Endothelial cell (in vitro differentiated cells): ENCODE measurements around the gene BCL2L13. TPM values are rescaled to one million over a fixed set of nuclear protein-coding genes. Genes with fewer than 3 reads are reported as not detected.

Source experiments
- DNase-seq: peaks from one replicate; pipeline ENCODE4 v3.0.0; 2021; ENCODE audit warnings: low spot score
- H3K27ac Mint-ChIP-seq: one replicate; pipeline ENCODE4 v1.8.0; 2021; ENCODE audit warnings: mixed read lengths, inconsistent platforms; ENCODE audit not compliant: unreplicated experiment
- H3K27me3 Mint-ChIP-seq: one replicate; pipeline ENCODE4 v1.8.0; 2021; ENCODE audit warnings: mild to moderate bottlenecking, moderate library complexity, mixed read lengths, inconsistent platforms; ENCODE audit not compliant: unreplicated experiment
- H3K36me3 Mint-ChIP-seq: one replicate; pipeline ENCODE4 v1.8.0; 2021; ENCODE audit warnings: mild to moderate bottlenecking, low read depth, mixed read lengths, inconsistent platforms; ENCODE audit not compliant: unreplicated experiment
- H3K4me1 Mint-ChIP-seq: one replicate; pipeline ENCODE4 v1.8.0; 2021; ENCODE audit warnings: mild to moderate bottlenecking, mixed read lengths, inconsistent platforms; ENCODE audit not compliant: unreplicated experiment
- H3K4me3 Mint-ChIP-seq: one replicate; pipeline ENCODE4 v1.8.0; 2021; ENCODE audit warnings: mild to moderate bottlenecking, mixed read lengths, inconsistent platforms; ENCODE audit not compliant: unreplicated experiment
- H3K9me3 Mint-ChIP-seq: one replicate; pipeline ENCODE4 v1.8.0; 2021; ENCODE audit warnings: mixed read lengths, inconsistent platforms; ENCODE audit not compliant: unreplicated experiment
- total RNA-seq: library from RNA; stranded (reverse); fragmentation: NEBNext Ultra II Directional; extraction: Animal tissue kit (Norgen Biotek cat#: 25700); gene quantifications from one replicate; pipeline ENCODE4 v1.2.1, GENCODE V29; 2021; ENCODE audit not compliant: unreplicated experiment
- TF ChIP-seq, protein P1 (sequence below): fragments of 200-600 bp; sonication (generic); IDR thresholded peaks from one replicate; pipeline ENCODE4 v1.5.0; 2021; ENCODE audit warnings: antibody characterized with exemption; ENCODE audit not compliant: unreplicated experiment

BCL2L13 gene
- total RNA-seq, 1 donor from 2014 or later, result 26.2 TPM

DNA sequence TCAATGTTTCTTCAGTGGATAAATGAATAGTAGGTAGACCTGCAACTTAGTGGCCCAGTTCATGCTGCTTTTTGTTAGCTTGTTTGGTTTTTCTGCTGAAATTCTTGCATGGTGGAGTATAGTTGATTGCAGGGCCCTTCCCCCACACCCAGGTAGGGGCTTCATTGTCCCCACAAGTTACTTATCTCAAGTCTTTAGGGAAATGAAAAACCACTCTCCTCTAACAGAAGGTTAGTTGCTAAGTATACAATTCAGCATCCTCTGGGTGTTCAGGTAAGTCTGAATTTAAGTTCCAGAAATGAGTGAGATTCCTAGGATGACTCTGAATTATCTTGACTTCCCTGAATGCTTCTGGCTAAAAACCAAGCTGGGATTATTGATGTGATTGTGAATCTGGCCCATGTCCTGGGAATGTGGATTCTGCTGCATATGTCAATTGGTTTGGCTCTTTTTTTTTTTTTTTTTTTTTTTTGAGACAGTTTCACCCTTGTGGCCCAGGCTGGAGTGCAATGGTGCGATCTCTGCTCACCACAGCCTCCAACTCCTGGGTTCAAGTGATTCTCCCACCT, 40.3 kb downstream of the BCL2L13 start:
- no peak overlapping the region for H3K27ac Mint-ChIP-seq
- TF ChIP-seq, protein P1, sequence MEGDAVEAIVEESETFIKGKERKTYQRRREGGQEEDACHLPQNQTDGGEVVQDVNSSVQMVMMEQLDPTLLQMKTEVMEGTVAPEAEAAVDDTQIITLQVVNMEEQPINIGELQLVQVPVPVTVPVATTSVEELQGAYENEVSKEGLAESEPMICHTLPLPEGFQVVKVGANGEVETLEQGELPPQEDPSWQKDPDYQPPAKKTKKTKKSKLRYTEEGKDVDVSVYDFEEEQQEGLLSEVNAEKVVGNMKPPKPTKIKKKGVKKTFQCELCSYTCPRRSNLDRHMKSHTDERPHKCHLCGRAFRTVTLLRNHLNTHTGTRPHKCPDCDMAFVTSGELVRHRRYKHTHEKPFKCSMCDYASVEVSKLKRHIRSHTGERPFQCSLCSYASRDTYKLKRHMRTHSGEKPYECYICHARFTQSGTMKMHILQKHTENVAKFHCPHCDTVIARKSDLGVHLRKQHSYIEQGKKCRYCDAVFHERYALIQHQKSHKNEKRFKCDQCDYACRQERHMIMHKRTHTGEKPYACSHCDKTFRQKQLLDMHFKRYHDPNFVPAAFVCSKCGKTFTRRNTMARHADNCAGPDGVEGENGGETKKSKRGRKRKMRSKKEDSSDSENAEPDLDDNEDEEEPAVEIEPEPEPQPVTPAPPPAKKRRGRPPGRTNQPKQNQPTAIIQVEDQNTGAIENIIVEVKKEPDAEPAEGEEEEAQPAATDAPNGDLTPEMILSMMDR, result no peak

DNA sequence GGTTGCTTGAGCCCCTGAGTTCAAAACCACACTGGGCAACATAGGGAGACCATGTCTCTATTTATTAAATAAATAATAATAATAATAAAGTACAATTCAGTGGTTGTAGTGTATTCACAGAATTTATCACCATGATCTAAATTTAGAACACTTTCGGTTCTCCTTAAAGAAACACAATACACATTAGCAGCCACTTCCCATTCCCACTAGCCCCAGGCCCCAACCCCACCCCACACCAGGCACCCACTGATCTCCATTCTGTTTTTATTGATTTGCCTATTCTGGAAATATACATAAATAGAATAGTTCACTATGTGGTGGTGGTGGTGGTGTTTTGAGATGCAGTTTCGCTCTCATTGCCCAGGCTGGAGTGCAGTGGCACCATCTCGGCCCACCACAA, 45.7 kb downstream of the BCL2L13 start:
- Mint-ChIP-seq H3K9me3 (no peaks in the 10 kb centered on the region), H3K27me3 (peaks cover 2% of the 10 kb centered on the region), H3K4me1 (no peaks in the 10 kb centered on the region), H3K4me3 (no peak overlapping the region), H3K27ac (no peak overlapping the region), H3K36me3 (peaks cover 4% of the 10 kb centered on the region)
- TF ChIP-seq, protein P1, result no peak
- DNase-seq, result no peak

More for the DNA sequence above, 40.3 kb downstream of the BCL2L13 start:
- no peak for DNase-seq
- Mint-ChIP-seq H3K9me3 (no peaks in the 10 kb centered on the region), H3K4me3 (no peak overlapping the region), H3K27me3 (peaks cover 2% of the 10 kb centered on the region), H3K36me3 (peaks cover 3% of the 10 kb centered on the region), H3K4me1 (peaks cover 3% of the 10 kb centered on the region)

DNA sequence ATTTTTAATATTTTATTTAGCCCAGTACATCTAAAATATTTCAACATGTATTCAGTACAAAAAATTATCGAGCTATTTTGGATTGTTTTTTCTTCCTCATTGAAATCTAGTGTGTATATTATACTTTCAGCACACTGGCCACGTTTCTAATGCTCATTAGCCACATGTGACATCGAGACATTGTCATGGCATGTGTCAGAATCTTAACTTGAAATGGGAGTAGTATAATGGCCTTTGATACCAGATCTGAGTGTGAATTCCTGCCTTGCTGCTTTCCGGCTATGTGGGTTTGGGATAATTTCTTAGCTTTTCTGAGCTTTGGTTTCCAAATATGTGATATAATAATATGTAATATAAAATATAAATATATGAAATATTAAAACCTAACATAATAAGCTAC, 54.3 kb downstream of the BCL2L13 start:
- Mint-ChIP-seq H3K27me3 (peaks cover 1% of the 10 kb centered on the region), H3K9me3 (no peaks in the 10 kb centered on the region), H3K36me3 (peaks cover 4% of the 10 kb centered on the region), H3K27ac (no peak overlapping the region), H3K4me3 (no peak overlapping the region), H3K4me1 (peaks cover 5% of the 10 kb centered on the region)
- no peak for DNase-seq
- TF ChIP-seq, protein P1, result no peak

DNA sequence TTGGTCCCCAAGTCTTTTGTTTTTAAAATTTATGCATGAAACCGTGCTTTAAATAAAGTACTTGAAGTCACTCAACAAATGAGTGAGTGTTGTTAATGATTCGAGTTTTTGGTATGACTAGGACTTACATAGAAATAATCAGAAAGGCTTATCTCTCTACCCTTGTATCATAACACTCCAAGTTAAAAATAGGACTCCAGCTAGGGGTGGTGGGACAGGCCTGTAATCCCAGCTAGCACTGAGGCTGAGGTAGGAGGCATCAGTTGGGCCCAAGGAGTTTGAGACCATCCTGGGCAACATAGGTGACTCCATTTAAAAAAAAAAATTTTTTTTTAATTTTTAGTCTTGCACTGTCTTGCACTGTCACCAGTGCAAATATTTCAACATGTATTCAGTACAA, 55.6 kb downstream of the BCL2L13 start:
- no peak overlapping the region for H3K27ac Mint-ChIP-seq
- TF ChIP-seq, protein P1, result no peak
- DNase-seq, result no peak
- H3K36me3 Mint-ChIP-seq, result peaks cover 4% of the 10 kb centered on the region
- peaks cover 1% of the 10 kb centered on the region for H3K27me3 Mint-ChIP-seq
- no peaks in the 10 kb centered on the region for H3K9me3 Mint-ChIP-seq
- H3K4me1 Mint-ChIP-seq, result peaks cover 7% of the 10 kb centered on the region
- H3K4me3 Mint-ChIP-seq, result no peak overlapping the region

DNA sequence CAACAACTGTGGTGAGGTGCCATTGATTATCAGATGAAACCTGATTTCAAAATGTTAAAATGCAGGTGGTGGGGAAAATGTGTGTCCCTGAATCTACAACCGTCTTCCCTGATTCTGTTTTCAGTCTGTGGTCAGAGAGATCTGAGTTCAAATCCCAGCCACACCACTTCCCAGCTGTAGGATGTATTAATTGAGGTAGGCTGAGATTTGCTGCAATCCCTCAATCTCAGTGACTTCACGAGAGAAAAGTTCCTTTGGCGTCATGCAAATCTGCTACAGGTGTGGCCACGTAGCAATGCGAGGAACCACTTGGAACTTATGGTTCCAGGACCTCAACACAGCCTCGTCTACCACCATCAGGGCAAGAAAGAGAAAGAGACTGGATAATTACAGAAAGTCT, 56.2 kb downstream of the BCL2L13 start:
- DNase-seq, result no peak
- no peak overlapping the region for H3K4me3 Mint-ChIP-seq
- peaks cover 1% of the 10 kb centered on the region for H3K27me3 Mint-ChIP-seq
- no peaks in the 10 kb centered on the region for H3K9me3 Mint-ChIP-seq
- TF ChIP-seq, protein P1, result no peak
- no peak overlapping the region for H3K27ac Mint-ChIP-seq
- H3K4me1 Mint-ChIP-seq, result peaks cover 8% of the 10 kb centered on the region
- H3K36me3 Mint-ChIP-seq, result peaks cover 4% of the 10 kb centered on the region
